Progenitor cell of endocrine pancreas (in vitro differentiated cells): ENCODE measurements around the gene PIP5K1C. TPM values are rescaled to one million over a fixed set of nuclear protein-coding genes. Genes with fewer than 3 reads are reported as not detected.

Experiments
- DNase-seq: peaks from one replicate; pipeline ENCODE4 v3.0.0; 2021; ENCODE audit warnings: low spot score; ENCODE audit not compliant: unreplicated experiment
- H3K27ac Mint-ChIP-seq: 2 replicates; pipeline ENCODE4 v1.8.0; 2021; ENCODE audit warnings: mild to moderate bottlenecking, moderate library complexity, mixed read lengths
- H3K27me3 Mint-ChIP-seq: 2 replicates; pipeline ENCODE4 v1.8.0; 2021; ENCODE audit warnings: mixed read lengths
- H3K36me3 Mint-ChIP-seq: 2 replicates; pipeline ENCODE4 v1.8.0; 2022; ENCODE audit warnings: mixed read lengths; ENCODE audit not compliant: insufficient read depth
- H3K4me1 Mint-ChIP-seq: 2 replicates; pipeline ENCODE4 v1.8.0; 2021; ENCODE audit warnings: low read depth, mixed read lengths
- H3K4me3 Mint-ChIP-seq: 2 replicates; pipeline ENCODE4 v1.8.0; 2021; ENCODE audit warnings: low read depth, mild to moderate bottlenecking, moderate library complexity, mixed read lengths
- H3K9me3 Mint-ChIP-seq: 2 replicates; pipeline ENCODE4 v1.8.0; 2021; ENCODE audit warnings: low read depth, mixed read lengths
- CTCF ChIP-seq: fragments of 200-600 bp; sonication (generic); IDR thresholded peaks from one replicate; pipeline ENCODE4 v1.5.0; 2021; ENCODE audit warnings: antibody characterized with exemption, mild to moderate bottlenecking; ENCODE audit not compliant: unreplicated experiment
- total RNA-seq: library from RNA; stranded (reverse); gene quantifications from 2 replicates; pipeline ENCODE4 v1.2.1, GENCODE V29; 2021

PIP5K1C gene
- total RNA-seq, 1 donor from 2014 or later: 51.7 TPM

GRCh38 chr19:3723883-3724282, 23.6 kb upstream of the PIP5K1C start:
- TF ChIP-seq CTCF: no peak
- H3K36me3 Mint-ChIP-seq: no peaks in the 10 kb centered on the region
- H3K4me3 Mint-ChIP-seq: no peak overlapping the region
- no peak overlapping the region for H3K27ac Mint-ChIP-seq
- DNase-seq: no peak
- H3K27me3 Mint-ChIP-seq: no peaks in the 10 kb centered on the region
- no peaks in the 10 kb centered on the region for H3K9me3 Mint-ChIP-seq
- H3K4me1 Mint-ChIP-seq: peaks cover 7% of the 10 kb centered on the region

- DNase-seq: no peak
- Mint-ChIP-seq H3K36me3 (no peaks in the 10 kb centered on the region), H3K9me3 (no peaks in the 10 kb centered on the region), H3K27me3 (no peaks in the 10 kb centered on the region), H3K27ac (peak overlapping the region; percentile 71), H3K4me3 (peak overlapping the region; percentile 58), H3K4me1 (peaks cover 7% of the 10 kb centered on the region)
- TF ChIP-seq CTCF: no peak
These were observed 22.8 kb upstream of the PIP5K1C start for GRCh38 chr19:3723110-3723488.

- Mint-ChIP-seq H3K4me3 (peak overlapping the region; percentile 80), H3K27ac (peak overlapping the region; percentile 86), H3K36me3 (no peaks in the 10 kb centered on the region), H3K9me3 (no peaks in the 10 kb centered on the region), H3K4me1 (peaks cover 7% of the 10 kb centered on the region), H3K27me3 (no peaks in the 10 kb centered on the region)
- peak; percentile 64 for DNase-seq
- no peak for TF ChIP-seq CTCF
These were observed 22.3 kb upstream of the PIP5K1C start for GRCh38 chr19:3722443-3723109.

GRCh38 chr19:3721887-3722442, 21.7 kb upstream of the PIP5K1C start:
- peaks cover 7% of the 10 kb centered on the region for H3K4me1 Mint-ChIP-seq
- no peak for TF ChIP-seq CTCF
- peak overlapping the region; percentile 80 for H3K4me3 Mint-ChIP-seq
- H3K36me3 Mint-ChIP-seq: no peaks in the 10 kb centered on the region
- no peak for DNase-seq
- peak overlapping the region; percentile 86 for H3K27ac Mint-ChIP-seq
- H3K9me3 Mint-ChIP-seq: no peaks in the 10 kb centered on the region
- no peaks in the 10 kb centered on the region for H3K27me3 Mint-ChIP-seq

GRCh38 chr19:3721131-3721886, 21.0 kb upstream of the PIP5K1C start:
- peaks cover 7% of the 10 kb centered on the region for H3K4me1 Mint-ChIP-seq
- H3K27ac Mint-ChIP-seq: no peak overlapping the region
- peak overlapping the region; percentile 80 for H3K4me3 Mint-ChIP-seq
- no peak for TF ChIP-seq CTCF
- DNase-seq: peak; percentile 97
- H3K27me3 Mint-ChIP-seq: no peaks in the 10 kb centered on the region
- no peaks in the 10 kb centered on the region for H3K9me3 Mint-ChIP-seq
- no peaks in the 10 kb centered on the region for H3K36me3 Mint-ChIP-seq
